GM23248 (cell line): ENCODE results near the gene TSPEAR.

Experiments used
- EZH2 ChIP-seq: fragments of 200-600 bp; sonication (generic); IDR thresholded peaks from 2 replicates; pipeline ENCODE4 v1.6.1; 2018; ENCODE audit warnings: antibody characterized with exemption, mild to moderate bottlenecking; ENCODE audit not compliant: insufficient read depth, poor library complexity, severe bottlenecking
- EZH2phosphoT487 ChIP-seq: fragments of 200-600 bp; sonication (generic); IDR thresholded peaks from 2 replicates; pipeline ENCODE4 v1.6.1; 2018; ENCODE audit warnings: antibody characterized with exemption, moderate library complexity, mild to moderate bottlenecking, low read depth; ENCODE audit not compliant: insufficient read depth

DNA sequence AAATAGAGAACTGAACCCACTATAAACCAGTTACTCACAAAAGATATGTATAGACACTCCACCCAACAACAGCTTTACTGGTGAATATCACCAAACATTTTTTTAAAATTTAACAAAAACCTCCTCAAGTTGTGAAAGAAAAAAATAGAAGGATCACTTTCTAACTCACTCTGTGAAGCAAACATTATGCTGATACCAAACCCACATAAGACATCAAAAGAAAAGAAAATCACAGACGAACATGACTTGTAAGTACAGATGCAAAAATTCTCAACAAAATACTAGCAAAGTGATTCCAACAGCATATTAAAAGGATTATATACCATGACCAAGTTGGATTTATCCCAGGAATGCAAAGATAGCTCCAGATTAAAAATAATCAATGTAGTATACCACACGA is 19.7 kb downstream of the TSPEAR start:
- TF ChIP-seq EZH2 (no peak), EZH2phosphoT487 (no peak)
